HEK293 (cell line): ENCODE data around the gene PPP6R1.

Experiments
- FEZF1 ChIP-seq: fragments of 450-650 bp; formaldehyde crosslinking; IDR thresholded peaks from 2 replicates; pipeline ENCODE4 v1.5.1; 2016; ENCODE audit warnings: missing biosample characterization, missing genetic modification characterization
- MYNN ChIP-seq: fragments of 450-650 bp; formaldehyde crosslinking; IDR thresholded peaks from 2 replicates; pipeline ENCODE4 v1.5.1; 2016; ENCODE audit warnings: missing biosample characterization, missing genetic modification characterization, borderline replicate concordance
- ZNF266 ChIP-seq: fragments of 450-650 bp; formaldehyde crosslinking; IDR thresholded peaks from 2 replicates; pipeline ENCODE4 v1.5.1; 2016; ENCODE audit warnings: missing biosample characterization, missing genetic modification characterization, low read depth
- ZNF433 ChIP-seq: fragments of 450-650 bp; formaldehyde crosslinking; IDR thresholded peaks from 2 replicates; pipeline ENCODE4 v1.5.1; 2016; ENCODE audit warnings: missing biosample characterization, missing genetic modification characterization, low read depth
- ZNF76 ChIP-seq: fragments of 450-650 bp; formaldehyde crosslinking; IDR thresholded peaks from 2 replicates; pipeline ENCODE4; 2016; ENCODE audit warnings: low read depth, missing biosample characterization, missing genetic modification characterization, borderline replicate concordance
- TF ChIP-seq, protein P1 (sequence below): fragments of 450-650 bp; formaldehyde crosslinking; IDR thresholded peaks from 2 replicates; pipeline ENCODE4 v1.5.1; 2016; ENCODE audit warnings: missing biosample characterization, missing genetic modification characterization

DNA sequence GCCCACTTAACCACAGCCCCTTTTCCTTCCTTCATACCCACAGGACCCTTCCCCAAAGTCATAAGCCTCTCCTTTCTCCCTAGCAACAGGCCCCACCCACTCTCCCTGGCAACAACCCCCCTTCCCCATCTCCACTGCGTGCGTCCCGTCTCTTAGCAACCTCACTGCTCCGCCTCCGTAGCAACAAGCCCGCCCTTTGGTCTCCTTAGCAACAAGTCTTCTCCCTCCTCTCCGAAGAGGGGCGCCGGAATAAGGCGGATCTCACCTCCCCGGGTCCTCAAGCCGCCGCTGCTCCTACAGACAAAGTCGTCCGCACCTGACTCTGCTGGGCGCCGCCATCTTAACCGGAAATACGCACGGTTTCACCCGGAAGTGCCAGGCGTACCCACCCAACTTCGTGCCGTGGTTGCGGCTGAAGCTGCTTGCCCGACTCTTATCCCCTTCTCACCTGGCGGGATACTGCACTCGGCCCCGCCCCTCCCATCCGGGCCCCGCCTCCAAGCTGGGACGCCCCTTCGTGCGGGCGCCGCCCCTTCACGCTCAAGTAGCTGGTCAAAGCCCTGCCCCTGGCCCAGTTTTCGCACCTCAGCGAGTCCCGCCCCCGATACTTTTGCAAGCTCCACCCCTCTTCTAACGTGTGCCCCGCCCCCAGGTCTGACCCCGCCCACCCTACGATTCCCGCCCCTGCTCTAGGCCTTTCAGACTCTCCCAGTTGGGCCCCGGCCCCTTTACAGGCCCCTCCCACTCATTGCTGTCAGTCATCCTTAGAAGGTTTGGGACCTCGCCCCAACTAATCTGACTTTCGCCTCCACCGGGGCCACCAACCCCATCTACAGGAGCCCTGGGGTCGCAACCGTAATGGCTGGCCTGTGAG is 21.2 kb upstream of the PPP6R1 start, which contains the start of gene HSPBP1:
- TF ChIP-seq, protein P1, sequence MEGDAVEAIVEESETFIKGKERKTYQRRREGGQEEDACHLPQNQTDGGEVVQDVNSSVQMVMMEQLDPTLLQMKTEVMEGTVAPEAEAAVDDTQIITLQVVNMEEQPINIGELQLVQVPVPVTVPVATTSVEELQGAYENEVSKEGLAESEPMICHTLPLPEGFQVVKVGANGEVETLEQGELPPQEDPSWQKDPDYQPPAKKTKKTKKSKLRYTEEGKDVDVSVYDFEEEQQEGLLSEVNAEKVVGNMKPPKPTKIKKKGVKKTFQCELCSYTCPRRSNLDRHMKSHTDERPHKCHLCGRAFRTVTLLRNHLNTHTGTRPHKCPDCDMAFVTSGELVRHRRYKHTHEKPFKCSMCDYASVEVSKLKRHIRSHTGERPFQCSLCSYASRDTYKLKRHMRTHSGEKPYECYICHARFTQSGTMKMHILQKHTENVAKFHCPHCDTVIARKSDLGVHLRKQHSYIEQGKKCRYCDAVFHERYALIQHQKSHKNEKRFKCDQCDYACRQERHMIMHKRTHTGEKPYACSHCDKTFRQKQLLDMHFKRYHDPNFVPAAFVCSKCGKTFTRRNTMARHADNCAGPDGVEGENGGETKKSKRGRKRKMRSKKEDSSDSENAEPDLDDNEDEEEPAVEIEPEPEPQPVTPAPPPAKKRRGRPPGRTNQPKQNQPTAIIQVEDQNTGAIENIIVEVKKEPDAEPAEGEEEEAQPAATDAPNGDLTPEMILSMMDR (tag by site-specific recombination) = no peak
- no peak for TF ChIP-seq ZNF266 (tag by site-specific recombination)
- TF ChIP-seq ZNF76 (tag by site-specific recombination) = peak; percentile 43; the same call in 1 of the 2 replicates
- TF ChIP-seq ZNF433 = no peak
- peak; percentile 79; the same call in 1 of the 2 replicates for TF ChIP-seq MYNN
- TF ChIP-seq FEZF1 (tag by site-specific recombination) = no peak; the same call in 1 of the 2 replicates
